HG03159 (cell line): ENCODE data around the gene CLCN2.

Experiments used
- ATAC-seq: cut with Tn5 transposase; IDR thresholded peaks from one replicate; pipeline ENCODE4 v1.9.1; 2021; ENCODE audit warnings: mild to moderate bottlenecking, moderate library complexity; ENCODE audit not compliant: unreplicated experiment

Gene CLCN2

DNA sequence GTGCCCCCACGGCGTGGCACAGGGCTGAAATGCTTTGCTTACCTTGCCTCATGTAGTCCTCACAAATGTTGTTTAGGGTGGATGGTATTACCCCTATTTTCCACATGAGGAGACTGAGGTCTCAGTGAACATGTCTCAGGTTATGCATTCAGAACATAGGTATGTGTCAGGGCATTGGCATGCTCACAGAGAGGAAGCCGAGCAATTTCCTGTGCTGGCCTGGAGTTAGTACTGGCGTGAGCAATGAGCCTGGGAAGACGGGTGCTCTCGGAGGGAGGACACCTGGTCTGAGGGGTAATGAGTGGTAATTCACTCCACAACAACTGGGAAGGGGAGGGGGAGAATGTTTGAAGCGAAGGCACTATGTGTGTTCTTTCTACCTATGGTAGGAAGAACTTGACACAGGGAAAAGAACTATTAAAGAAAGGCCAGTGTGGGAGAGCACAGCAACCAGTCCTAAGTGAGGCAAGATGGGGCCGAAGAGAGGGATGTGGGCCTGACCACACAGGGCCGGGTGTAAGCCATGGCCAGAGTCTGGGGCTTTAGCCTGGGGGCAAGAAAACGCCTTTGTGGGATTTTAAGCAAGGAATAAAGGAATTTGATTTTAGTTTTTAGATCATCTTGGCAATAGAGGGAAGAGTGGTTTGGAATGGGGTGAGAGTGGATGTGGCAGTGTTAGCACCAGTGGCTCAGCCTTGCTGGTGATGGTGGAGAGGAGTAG, 28.9 kb downstream of the CLCN2 start:
- ATAC-seq: no peak

- ATAC-seq: no peak
Measured at GRCh38 chr3:184328516-184328915, 32.9 kb downstream of the CLCN2 start.

GRCh38 chr3:184327171-184327570, 34.2 kb downstream of the CLCN2 start:
- no peak for ATAC-seq

- ATAC-seq: no peak
Measured at GRCh38 chr3:184325715-184326369, 35.6 kb downstream of the CLCN2 start.

- no peak for ATAC-seq
Measured at GRCh38 chr3:184325269-184325668, 36.1 kb downstream of the CLCN2 start.

- no peak for ATAC-seq
Measured at GRCh38 chr3:184323696-184324095, 37.7 kb downstream of the CLCN2 start.

DNA sequence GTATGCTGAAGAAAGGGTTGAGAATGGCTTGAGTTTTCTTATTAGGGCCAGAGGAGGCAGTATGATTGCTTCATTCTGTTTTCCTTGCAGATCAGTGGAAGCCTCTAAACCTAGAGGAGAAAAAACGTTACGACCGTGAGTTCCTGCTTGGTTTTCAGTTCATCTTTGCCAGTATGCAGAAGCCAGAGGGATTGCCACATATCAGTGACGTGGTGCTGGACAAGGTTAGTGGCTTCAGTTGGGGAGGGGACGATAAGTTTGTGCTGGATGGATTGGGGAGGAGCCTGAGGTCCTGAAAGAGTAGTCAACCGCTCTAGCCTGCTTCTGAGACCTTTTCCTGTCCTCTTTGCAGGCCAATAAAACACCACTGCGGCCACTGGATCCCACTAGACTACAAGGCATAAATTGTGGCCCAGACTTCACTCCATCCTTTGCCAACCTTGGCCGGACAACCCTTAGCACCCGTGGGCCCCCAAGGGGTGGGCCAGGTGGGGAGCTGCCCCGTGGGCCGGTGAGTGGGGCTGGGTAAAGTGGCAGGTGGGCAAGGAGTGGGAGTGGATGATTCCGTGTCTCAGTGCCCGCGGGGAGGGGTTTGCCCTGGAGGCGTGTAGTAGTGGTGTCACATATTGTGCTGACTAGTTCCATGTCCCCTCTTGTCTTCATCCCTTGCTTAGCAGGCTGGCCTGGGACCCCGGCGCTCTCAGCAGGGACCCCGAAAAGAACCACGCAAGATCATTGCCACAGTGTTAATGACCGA, 38.5 kb downstream of the CLCN2 start:
- no peak for ATAC-seq

DNA sequence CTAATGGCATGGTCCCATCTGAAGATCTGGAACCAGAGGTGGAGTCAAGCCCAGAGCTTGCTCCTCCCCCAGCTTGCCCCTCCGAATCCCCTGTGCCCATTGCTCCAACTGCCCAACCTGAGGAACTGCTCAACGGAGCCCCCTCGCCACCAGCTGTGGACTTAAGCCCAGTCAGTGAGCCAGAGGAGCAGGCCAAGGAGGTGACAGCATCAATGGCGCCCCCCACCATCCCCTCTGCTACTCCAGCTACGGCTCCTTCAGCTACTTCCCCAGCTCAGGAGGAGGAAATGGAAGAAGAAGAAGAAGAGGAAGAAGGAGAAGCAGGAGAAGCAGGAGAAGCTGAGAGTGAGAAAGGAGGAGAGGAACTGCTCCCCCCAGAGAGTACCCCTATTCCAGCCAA, 39.7 kb downstream of the CLCN2 start:
- ATAC-seq: no peak

GRCh38 chr3:184320104-184320445, 41.3 kb downstream of the CLCN2 start:
- ATAC-seq: no peak

GRCh38 chr3:184317201-184317600, 44.2 kb downstream of the CLCN2 start:
- no peak for ATAC-seq

DNA sequence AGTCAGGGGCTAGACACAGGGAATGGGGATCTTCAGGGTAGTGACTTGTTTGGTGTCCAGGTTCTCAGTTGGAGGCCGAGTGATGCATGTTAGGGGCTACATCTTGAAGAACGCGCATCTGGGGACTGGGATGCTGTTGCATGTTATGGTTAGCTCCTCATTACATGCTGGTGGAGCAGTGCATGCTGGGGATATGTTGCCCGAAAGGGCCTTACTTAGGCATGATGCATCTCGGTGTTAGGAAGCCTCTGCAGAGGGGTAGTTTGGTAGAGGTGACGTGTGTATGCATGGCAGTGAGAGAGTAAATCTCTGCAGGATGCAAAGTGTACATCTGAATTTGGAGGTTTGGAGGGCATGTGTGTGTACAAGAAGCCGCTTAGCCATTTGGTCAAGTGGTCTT, 44.6 kb downstream of the CLCN2 start:
- ATAC-seq: no peak

DNA sequence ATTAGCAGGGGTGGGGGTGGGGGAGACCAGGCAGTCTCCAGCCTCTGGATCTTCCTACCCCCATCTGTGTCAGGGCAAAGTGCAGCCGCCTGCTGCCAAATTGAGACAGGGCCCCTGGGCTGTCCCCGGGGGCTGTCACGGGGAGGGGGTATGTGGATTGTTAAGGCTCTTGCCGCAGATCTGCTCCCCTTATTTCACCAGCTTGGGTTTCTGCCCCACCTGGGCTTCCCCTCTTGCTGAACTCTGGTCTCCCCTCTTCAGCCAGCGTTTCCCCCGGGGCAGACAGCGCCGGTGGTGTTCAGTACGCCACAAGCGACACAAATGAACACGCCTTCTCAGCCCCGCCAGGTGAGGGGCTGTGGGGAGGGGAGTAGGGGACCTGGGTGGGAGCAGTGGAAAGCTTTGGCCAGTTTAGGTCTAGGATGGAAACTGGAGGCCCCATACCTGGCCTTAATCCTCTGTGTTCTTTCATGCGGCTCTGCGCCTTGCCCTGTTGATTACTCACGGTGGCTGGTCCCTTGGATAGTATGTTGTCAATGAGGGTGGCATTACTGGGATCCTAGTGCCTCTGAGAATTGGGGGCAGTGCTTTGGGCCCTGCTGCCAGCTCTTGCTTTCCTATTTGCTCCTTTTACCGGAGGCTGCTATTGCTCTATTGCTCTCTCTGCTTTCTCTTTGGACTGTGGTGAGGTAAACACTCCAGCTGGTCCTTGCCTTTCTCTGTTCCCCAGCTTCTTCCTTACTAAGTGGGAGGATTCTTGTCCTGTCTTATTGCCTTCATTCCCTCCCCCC, 45.3 kb downstream of the CLCN2 start:
- no peak for ATAC-seq

GRCh38 chr3:184315543-184315867, 45.9 kb downstream of the CLCN2 start:
- ATAC-seq: peak; percentile 3

- ATAC-seq: peak; percentile 31
Measured at GRCh38 chr3:184314700-184315542, 46.5 kb downstream of the CLCN2 start.

- peak; percentile 84 for ATAC-seq
Measured at GRCh38 chr3:184314363-184314699, 47.1 kb downstream of the CLCN2 start, which contains the start of gene EIF4G1. EIF4G1 (plus strand) TSS chr3:184314606; CDS start chr3:184315797, 1,191 bp downstream.

DNA sequence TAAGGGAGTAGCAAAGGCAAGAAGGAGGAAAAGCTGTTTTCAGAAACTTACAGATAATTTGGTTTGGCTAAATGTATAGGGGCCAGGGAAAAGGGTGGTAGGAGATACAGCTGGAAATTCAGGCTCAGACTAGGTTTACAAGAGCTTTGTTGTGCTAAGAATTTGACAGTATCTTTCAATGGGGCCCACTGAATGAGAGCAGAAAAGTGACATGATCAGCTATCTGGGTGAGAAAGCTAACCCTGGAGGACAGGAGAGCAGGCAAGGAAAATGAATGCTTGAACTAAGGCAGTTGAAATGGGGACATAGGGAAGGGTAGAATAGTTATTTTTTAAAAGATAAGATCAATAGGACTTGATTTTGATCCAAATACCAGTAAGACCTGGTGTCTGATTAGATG, 49.8 kb downstream of the CLCN2 start:
- no peak for ATAC-seq

GRCh38 chr3:184308744-184309143, 52.7 kb downstream of the CLCN2 start:
- ATAC-seq: no peak

DNA sequence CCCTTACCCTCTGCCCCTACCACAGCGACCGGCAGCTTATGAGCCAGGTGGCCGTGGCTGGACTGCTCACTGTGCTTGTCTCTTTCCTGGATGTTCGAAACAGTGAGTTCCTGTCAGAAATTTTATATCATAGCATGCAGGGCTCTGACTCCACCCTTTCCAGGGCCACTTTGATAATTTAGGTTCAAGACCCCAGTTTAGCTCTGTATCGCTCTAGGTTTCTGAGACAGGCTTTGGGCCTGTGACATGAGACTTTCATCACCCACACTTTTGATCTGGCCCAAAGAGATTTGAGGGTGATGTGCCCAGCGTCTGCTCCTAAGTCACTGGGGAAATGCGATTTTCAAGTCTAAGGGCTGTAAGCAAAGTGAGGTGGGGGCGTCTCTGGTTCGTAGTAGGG, 53.5 kb downstream of the CLCN2 start:
- no peak for ATAC-seq

GRCh38 chr3:184306341-184306972, 54.9 kb downstream of the CLCN2 start:
- ATAC-seq: no peak

DNA sequence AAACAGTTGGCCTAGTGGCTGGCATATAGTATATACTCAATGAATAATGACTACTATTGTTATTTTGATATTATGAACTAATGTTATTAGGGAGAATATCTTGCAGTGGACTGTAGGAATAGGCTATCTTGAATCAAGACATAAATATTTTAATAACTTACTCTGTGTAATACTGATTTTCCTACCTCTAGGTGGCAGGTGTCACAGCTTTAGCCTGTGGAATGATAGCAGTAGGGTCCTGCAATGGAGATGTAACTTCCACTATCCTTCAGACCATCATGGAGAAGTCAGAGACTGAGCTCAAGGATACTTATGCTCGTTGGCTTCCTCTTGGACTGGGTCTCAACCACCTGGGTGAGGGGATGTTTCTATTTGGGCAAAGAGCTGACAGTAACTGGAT, 55.8 kb downstream of the CLCN2 start:
- ATAC-seq: no peak
